Inflammatory macrophage (primary cell): ENCODE results near the gene USP10.
A peak's percentile ranks its signal among the peaks of the same experiment; 100 is the strongest.

ENCODE experiments used
- DNase-seq, 2 donors: peaks; one replicate each; pipeline ENCODE4 v3.0.0-alpha.2; 2020 to 2022

Gene USP10

GRCh38 chr16:84700446-84701300 lies 873 bp downstream of the USP10 start:
- DNase-seq: peak; percentile 25 to 40

DNA sequence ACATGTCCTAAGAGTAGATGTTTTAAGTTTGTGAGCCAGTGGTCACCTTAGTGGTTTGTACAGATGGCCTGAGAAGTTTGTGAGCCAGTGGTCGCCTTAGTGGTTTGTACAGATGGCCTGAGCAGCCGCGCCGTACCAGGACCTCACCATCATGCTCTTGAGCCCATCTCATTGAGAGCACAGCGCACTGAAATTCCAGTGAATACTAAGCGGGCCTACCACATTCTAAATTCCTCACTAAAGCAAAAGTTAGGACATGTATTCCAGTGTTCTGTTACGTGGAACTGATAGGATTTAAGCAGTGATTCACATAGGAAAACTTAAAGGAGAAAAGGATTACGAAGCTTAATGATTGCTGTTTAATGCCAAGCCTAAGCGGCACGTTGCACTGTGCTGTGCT lies 3.9 kb downstream of the USP10 start:
- DNase-seq: no peak

DNA sequence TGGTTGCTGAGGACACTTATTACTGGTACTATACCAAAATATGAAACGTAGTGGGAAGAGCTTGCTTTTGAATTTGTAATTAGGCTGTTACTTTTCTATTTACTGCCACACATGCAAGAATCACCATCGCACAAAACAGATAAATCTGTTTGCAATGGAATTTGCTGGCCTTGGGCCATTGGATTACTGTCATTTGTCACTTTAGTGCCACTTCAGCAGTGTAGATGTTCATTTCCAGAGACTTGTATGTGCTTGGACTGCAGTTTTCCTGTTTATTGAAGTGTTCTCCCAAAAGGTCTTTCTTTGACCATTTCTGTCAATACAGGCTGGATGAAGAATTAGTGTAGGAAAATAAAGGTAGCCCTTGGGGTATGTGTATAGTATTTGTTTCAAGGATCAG lies 4.5 kb downstream of the USP10 start:
- DNase-seq: no peak

DNA sequence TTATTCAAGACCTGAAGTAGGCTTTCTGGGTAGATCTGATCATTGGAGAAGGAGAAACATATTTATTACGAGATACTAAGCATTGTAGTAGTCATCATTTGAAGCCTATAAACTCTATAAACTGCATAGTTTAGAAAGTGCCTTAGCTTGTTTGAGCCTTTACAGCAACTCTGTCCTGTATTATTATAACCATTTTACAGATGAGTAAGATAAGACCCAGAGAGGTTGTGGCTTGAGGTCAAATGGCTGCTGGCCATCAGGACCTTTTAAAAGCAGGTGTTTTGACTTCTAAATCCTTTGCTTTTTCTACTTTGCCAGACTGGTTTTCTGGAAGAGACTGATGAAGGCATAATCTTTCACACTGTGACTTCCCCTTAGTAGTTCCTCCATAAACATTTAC lies 7.1 kb downstream of the USP10 start:
- DNase-seq: peak in 1 of 2 donors; percentile 17

- DNase-seq: no peak
These were observed 9.8 kb downstream of the USP10 start for GRCh38 chr16:84709609-84710008.

- DNase-seq: no peak
These were observed 10.9 kb downstream of the USP10 start for GRCh38 chr16:84710686-84711085.

- no peak for DNase-seq
These were observed 12.4 kb downstream of the USP10 start for GRCh38 chr16:84712138-84712671.

DNA sequence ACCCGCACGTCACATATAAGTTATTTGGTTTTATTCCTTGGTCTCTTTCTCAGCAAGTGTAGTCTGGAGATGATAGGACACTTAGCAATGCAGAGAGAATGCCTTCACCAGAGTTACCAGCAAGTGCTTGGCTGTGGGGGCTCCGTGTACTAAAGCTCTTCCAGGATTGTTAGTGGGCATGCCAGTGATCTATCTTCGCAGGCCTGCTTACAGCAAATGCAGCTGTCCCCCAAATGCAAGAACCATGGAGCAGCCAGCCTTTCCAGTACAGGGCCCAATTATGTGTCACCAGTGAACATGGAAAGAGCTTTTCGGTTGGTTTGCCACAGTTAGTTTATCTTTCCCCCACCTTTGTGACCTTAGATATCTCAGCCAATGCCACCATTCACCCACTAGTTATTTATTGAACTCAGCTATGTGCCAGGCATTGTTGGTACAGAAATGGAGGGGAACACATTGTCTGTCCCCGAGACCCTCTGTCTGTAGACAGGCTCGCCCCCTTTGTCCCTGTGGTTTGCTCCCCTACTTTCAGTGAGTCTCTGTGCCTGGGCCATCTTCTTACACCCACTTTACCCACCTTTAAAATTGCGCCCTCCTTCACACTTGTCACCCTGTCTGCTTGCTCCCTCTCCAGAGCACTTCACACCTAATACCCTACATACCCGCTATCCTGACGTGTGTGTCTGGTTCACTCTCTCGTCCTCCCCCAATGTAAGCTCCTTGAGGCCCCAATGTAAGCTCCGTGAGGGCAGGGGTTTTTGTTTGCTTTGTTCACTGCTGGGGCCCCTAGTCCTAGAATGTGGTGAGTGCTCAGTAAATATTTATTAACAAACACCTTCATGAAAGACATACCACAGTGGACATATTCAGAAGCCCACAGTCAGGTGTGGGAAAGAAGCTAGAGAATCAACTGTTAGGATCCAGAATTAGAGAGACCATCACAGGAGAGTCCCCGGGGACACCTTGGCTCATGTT lies 13.3 kb downstream of the USP10 start:
- DNase-seq: no peak

DNA sequence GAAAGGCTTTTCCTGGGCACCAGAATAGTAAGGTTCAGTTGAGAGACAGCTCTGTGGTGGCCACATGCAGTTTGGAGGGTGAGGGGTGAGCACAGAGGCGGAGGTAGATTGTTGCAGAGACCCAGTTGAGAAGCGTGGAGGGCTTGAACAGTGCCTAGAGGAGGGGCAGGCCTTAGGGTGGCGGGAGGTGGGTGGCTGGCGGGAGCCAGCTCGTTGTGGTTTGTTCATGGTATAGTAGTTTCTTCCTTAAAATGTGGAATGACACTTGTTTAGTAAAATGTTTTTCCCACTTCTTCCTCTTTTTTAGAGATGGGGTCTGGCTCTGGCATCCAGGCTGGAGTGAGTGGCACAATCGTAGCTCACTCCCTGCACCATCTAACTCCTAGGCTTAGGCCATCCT lies 14.2 kb downstream of the USP10 start:
- peak; percentile 58 to 71 for DNase-seq

- no peak for DNase-seq
These were observed 15.6 kb downstream of the USP10 start for GRCh38 chr16:84715424-84715823.

DNA sequence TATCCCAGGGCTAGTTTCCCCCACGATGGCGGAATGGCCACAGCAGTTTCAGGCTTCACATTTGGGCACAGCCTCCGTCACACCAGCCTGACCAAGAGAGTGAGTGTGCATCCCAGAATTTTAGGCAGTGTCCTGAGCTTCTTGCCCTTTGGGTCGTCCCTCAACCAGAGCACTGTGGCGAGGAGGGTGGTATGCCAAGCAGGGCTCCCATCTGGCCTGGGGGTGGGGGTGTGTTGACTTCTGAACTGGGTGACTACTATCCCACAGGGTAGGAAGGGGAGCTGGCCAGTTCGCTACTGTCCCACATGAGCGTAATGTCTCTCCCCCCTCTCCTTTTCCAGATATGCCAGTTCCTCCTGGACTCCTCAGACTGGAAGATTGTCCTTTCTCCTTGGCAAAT lies 16.1 kb downstream of the USP10 start:
- DNase-seq: no peak

DNA sequence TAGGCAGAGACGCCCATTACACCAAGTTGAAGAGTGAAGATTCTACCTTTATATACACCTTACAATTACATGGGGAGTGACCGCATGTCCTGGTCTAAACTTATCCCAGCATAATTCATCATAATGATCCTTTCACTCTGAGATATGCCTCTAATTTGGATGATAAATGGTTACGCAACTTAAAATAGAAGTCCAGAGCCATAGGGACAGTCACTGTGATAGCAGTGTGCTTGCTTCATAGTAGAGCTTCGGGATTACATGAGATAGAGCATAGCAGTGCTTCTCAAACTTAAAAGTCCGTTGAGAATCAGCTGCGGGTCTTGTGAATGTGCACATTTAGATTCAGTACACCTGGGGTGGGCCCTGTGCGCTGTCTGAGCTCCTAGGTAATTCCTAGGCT lies 16.9 kb downstream of the USP10 start:
- no peak for DNase-seq

DNA sequence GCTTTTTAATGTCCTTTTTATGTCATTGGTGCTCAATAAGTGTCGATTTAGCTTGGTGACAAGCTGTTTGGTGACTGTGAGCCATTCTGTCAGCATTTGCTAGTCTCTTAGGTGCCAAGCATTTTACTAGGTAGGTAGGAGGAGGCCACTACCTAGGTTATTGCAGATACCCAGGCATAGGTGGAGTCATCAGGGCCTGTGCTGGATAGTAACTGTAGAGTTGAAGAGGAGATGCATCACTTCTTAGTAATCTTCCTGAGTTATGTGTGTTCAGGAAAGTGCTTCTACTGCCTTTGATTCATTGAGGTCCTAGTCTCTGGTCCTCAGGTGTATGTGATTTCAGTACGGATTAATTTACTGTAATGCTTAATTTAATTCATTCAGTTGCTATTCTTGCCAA lies 17.7 kb downstream of the USP10 start:
- DNase-seq: no peak

- DNase-seq: no peak
These were observed 20.4 kb downstream of the USP10 start for GRCh38 chr16:84720177-84720579.

- no peak for DNase-seq
These were observed 22.3 kb downstream of the USP10 start for GRCh38 chr16:84722068-84722467.

DNA sequence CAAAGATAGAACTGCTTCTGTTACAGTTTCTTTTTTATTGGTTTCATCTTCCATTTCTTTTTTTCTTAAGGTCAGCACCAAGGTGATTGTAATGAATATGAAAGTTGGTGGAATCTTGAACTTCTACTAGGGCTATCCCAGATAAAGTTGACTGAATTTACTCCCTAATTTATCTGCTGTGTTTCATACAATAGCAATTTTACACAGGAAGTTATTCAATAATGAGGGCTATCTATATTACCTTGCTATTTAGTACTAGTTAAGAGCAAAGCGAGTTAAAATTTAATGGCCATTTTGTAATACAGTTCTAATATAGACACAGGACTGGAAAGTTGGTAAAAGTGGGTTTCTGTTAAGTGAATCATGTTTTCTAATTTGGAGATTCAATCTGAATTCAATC lies 24.1 kb downstream of the USP10 start:
- no peak for DNase-seq

- DNase-seq: peak; percentile 16 to 63
These were observed 25.0 kb downstream of the USP10 start for GRCh38 chr16:84724606-84725309.

DNA sequence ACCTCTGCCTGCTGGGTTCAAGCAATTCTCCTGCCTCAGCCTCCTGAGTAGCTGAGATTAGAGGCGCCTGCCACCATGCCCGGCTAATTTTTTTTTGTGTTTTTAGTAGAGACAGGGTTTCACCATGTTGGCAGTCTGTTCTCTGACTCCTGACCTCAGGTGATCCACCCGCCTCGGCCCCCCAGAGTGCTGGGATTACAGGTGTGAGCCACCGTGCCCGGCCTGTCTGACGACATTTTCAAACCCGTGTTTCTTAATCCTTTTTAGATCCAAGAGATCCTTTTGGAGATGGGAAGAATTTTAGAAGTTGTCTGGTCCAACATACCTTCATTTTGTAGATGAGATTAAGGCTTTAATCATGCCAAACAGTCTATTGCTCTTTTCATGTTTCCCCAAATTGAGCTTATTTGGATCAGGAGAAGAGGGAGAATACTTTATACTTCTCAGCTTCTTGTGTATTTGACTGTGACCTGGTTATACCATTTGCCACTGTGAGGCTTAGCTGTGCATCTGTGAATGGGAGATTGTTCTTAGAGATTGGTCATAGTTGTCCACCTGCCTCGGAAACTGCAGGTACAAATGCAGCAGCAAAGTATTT lies 25.8 kb downstream of the USP10 start:
- DNase-seq: no peak

- DNase-seq: peak; percentile 87 to 90
These were observed 26.4 kb downstream of the USP10 start for GRCh38 chr16:84726079-84726668.

DNA sequence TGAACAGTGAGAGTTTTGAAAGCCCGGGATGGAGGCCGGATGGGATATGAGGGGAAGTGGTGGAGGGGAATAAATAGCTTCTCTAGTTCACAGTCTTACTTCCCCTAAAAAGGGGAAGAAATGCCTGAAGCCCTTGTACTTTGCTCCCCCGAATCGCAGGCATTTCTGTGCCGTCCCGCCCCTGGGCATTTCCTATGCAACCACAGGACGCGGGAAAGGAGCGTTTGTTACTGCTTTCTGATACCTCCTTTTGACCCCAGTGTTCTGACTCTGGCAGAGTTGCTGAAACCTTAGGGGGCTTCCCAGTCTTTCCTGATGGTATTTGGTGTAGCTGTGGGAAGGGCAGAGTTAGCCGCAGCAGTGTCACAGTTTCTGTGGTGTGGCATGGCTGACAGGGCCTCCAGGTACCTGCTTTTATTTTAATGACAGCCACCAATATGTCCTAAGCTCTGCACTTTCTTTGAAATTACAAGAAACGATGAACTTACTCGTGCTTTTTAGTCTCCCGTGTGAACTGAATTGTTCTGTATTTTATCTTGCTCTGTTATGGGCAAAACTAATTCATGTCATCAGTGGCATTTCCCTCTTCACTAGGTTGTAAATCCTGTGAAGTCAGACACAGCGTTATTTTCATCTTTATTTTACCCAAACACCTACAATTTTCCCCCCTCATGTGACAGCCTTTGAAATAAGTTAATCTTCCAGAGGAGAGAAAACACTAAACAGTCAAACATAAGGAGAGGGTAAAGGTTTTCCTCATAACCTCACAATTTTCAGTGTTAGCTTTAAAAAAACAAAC lies 27.1 kb downstream of the USP10 start:
- DNase-seq: peak; percentile 80 to 89

GRCh38 chr16:84728853-84729424 lies 29.1 kb downstream of the USP10 start:
- DNase-seq: no peak
